Measurements from ENCODE around the gene RAET1L. TPM values are rescaled to one million over a fixed set of nuclear protein-coding genes. Genes with fewer than 3 reads are reported as not detected.
"Not testable (repeated sequence)": the region's sequence is repeated elsewhere in the genome, so short reads cannot be mapped to it uniquely, and the experiment has no call there.

Gene RAET1L
- total and polyA plus RNA-seq, 2 of the 4 experiments (the other 2 are of a cell fraction): not detected

DNA sequence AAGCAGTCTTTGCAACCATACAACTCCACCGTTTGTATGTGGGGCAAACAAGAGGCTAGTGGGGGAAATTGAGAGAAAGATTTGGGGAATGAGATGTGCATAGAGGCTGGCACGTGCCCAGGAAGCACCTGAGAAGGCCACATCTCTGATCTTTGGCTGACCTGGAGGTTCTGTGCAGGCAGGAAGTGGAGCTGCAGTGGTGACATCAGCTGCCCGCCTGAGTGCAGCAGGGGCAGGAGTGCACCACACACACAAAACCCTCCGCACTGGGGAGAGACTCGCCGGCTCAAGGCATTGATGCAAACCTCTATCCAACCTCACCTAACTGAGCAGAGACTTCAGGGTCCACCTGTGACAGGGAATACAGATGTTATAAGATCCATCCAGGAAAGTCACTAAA lies 50.9 kb downstream of the RAET1L start:
- H4K91ac ChIP-seq (ENCODE audit: insufficient read depth, low read depth, low read length); H3K4ac ChIP-seq (ENCODE audit: low read depth, low read length); BruUV-seq (replicated peaks); H3K9ac ChIP-seq (ENCODE audit: low read depth, low read length); H3K18ac ChIP-seq (ENCODE audit: low read depth, low read length); H2BK15ac ChIP-seq (ENCODE audit: low read depth, low read length); H3K9me3 ChIP-seq (ENCODE audit: control insufficient read depth, insufficient read depth, low read length); H3K4me3 ChIP-seq (ENCODE audit: insufficient read depth, low read depth, low read length); POLR2A ChIA-PET (ENCODE audit: unreplicated experiment); H3K4me1 ChIP-seq (ENCODE audit: control insufficient read depth, insufficient read depth, low read length); H2BK5ac ChIP-seq (ENCODE audit: low read depth, low read length, poor library complexity, severe bottlenecking); H3K79me1 ChIP-seq (ENCODE audit: low read depth in 1 of 2, low read length in 2 of 2); H4K8ac ChIP-seq (ENCODE audit: low read depth in 2 of 2, low read length in 2 of 2); H4K20me1 ChIP-seq (ENCODE audit: insufficient read depth, low read length); dilution Hi-C loops (cut with HindIII; ENCODE audit: low sequenced_read_pairs, unreplicated experiment); H4K5ac ChIP-seq (ENCODE audit: low read depth, low read length); H2AK5ac ChIP-seq (ENCODE audit: low read depth, low read length); intact Hi-C loops (cut with micrococcal nuclease); ATAC-seq (ENCODE audit: low read depth); H3K14ac ChIP-seq (replicated peaks; ENCODE audit: low read depth, low read length); CTCF ChIA-PET; H3K27ac ChIP-seq (ENCODE audit: insufficient read depth, low read length); in situ Hi-C loops (cut with MboI; ENCODE audit: low sequenced_read_pairs); H2AK9ac ChIP-seq (replicated peaks; ENCODE audit: low read depth, low read length, poor library complexity); H2AFZ ChIP-seq (replicated peaks; ENCODE audit: low read length, poor library complexity); H2BK120ac ChIP-seq (ENCODE audit: low read depth, low read length); H2BK20ac ChIP-seq (ENCODE audit: low read depth, low read length); H3K4me2 ChIP-seq (ENCODE audit: low read depth, low read length); H3K56ac ChIP-seq (ENCODE audit: extremely low read depth, insufficient read depth, low read length); DNase-seq; H3K36me3 ChIP-seq (ENCODE audit: control insufficient read depth, insufficient read depth, low read length); H3K23ac ChIP-seq (ENCODE audit: low read depth, low read length); H3K9me1 ChIP-seq (ENCODE audit: insufficient read depth, low read length): not testable (repeated sequence)
- WGBS, 2 experiments (ENCODE audit: extremely low coverage in 2 of 2, insufficient read length in 1 of 2): 50% methylated on average over 2 of the region's 6 CpGs; no CpG with 5 or more reads in 1 of the 2 experiments
- H3K27me3 ChIP-seq (ENCODE audit: control insufficient read depth, insufficient read depth, low read length): peaks cover 64% of the 10 kb centered on the region

Measured in IMR-90 (cell line).